HepG2 (cell line): ENCODE results near the gene SERTAD1. TPM values are rescaled to one million over a fixed set of nuclear protein-coding genes. Genes with fewer than 3 reads are reported as not detected.
A peak's percentile ranks its signal among the peaks of the same experiment; 100 is the strongest.

Experiments
- ATF3 ChIP-seq: sonication (generic); formaldehyde crosslinking; IDR thresholded peaks from 2 replicates; pipeline ENCODE4 v1.4.0; 2020; ENCODE audit warnings: missing genetic modification reagents
- BCL3 ChIP-seq: sonication (generic); formaldehyde crosslinking; IDR thresholded peaks from 2 replicates; pipeline ENCODE4 v1.5.1; 2020; ENCODE audit warnings: mild to moderate bottlenecking, missing genetic modification reagents, moderate library complexity
- BRCA1 ChIP-seq: sonication (generic); formaldehyde crosslinking; IDR thresholded peaks from 2 replicates; pipeline ENCODE4 v1.4.0; 2020; ENCODE audit warnings: missing genetic modification reagents
- GMEB2 ChIP-seq: IDR thresholded peaks from 2 replicates; pipeline ENCODE4 v1.6.1; 2016; ENCODE audit warnings: missing biosample characterization, missing genetic modification reagents, low read depth
- HDAC1 ChIP-seq: sonication (generic); formaldehyde crosslinking; IDR thresholded peaks from 2 replicates; pipeline ENCODE4 v1.5.1; 2020; ENCODE audit warnings: mild to moderate bottlenecking, missing genetic modification reagents
- HNRNPLL ChIP-seq: fragments of 200-400 bp; formaldehyde crosslinking; IDR thresholded peaks from 2 replicates; pipeline ENCODE4 v1.6.1; 2017; ENCODE audit warnings: mild to moderate bottlenecking, low read depth, low read length; ENCODE audit not compliant: poor library complexity, severe bottlenecking
- SNAPC5 ChIP-seq: sonication (generic); formaldehyde crosslinking; IDR thresholded peaks from 2 replicates; pipeline ENCODE4 v1.8.1; 2023; ENCODE audit warnings: mild to moderate bottlenecking, missing genetic modification reagents, borderline replicate concordance
- SRF ChIP-seq: IDR thresholded peaks from 2 replicates; pipeline ENCODE4 v1.6.1; 2011; ENCODE audit warnings: mild to moderate bottlenecking, low read depth, low read length, moderate library complexity
- TRAFD1 ChIP-seq: sonication (generic); formaldehyde crosslinking; IDR thresholded peaks from 2 replicates; pipeline ENCODE4 v1.5.1; 2020; ENCODE audit warnings: missing genetic modification reagents, mild to moderate bottlenecking, borderline replicate concordance
- ZFYVE20 ChIP-seq: sonication (generic); formaldehyde crosslinking; IDR thresholded peaks from 2 replicates; pipeline ENCODE4 v1.8.0; 2023; ENCODE audit warnings: low read depth, mild to moderate bottlenecking, moderate library complexity, missing genetic modification reagents, borderline replicate concordance
- ZNF235 ChIP-seq: sonication (generic); formaldehyde crosslinking; IDR thresholded peaks from 2 replicates; pipeline ENCODE4 v1.8.1; 2023; ENCODE audit warnings: mild to moderate bottlenecking, missing genetic modification reagents, borderline replicate concordance
- ZNF318 ChIP-seq: sonication (generic); formaldehyde crosslinking; IDR thresholded peaks from 2 replicates; pipeline ENCODE4 v1.4.0; 2020; ENCODE audit warnings: mild to moderate bottlenecking, missing genetic modification reagents
- ZNF614 ChIP-seq: IDR thresholded peaks from 2 replicates; pipeline ENCODE4 v1.6.1; 2018; ENCODE audit warnings: missing biosample characterization, missing genetic modification reagents, inconsistent platforms, borderline replicate concordance
- polyA plus RNA-seq, 8 experiments: library from polyadenylated mRNA; depleted of rRNA in 3 of 8; stranded (reverse) in 7 of 8; unstranded in 1 of 8; fragments of >200 nt; fragmentation: Illumina TruSeq in 4 of 8; extraction: Trizol in 4 of 8; gene quantifications; 2 replicates each; pipeline versions ENCODE4 v1.2.1 to v1.2.3, GENCODE V29; 2011 to 2016; ENCODE audit warnings: low read depth in 4 of 8, missing spikeins in 1 of 8, mixed read lengths in 1 of 8; ENCODE audit not compliant: insufficient read depth in 1 of 8
- total RNA-seq, 5 experiments: library from RNA; depleted of rRNA; stranded (reverse); fragments of >200 nt; fragmentation: Illumina TruSeq; extraction: Trizol; gene quantifications; 2 replicates each; pipeline ENCODE4 v1.2.3, GENCODE V29; 2016; ENCODE audit warnings: low read depth in 1 of 5

The SERTAD1 gene
- total and polyA plus RNA-seq, 2 of the 13 experiments (the other 11 are each of a cell fraction or from before 2014, with no cell fraction given) = 4.3 to 4.5 TPM

- TF ChIP-seq BCL3 (CRISPR knock-in tag) (peak; percentile 83), ATF3 (CRISPR knock-in tag) (peak; percentile 45; the same call in 1 of the 2 replicates), ZNF614 (CRISPR knock-in tag) (peak; percentile 15; the same call in 1 of the 2 replicates), BRCA1 (CRISPR knock-in tag) (no peak), SNAPC5 (CRISPR knock-in tag) (no peak), HNRNPLL (peak; percentile 76), SRF (peak; percentile 100), ZNF235 (CRISPR knock-in tag) (peak; percentile 96), HDAC1 (CRISPR knock-in tag) (peak; percentile 89), ZNF318 (CRISPR knock-in tag) (no peak), GMEB2 (CRISPR knock-in tag) (no peak), ZFYVE20 (CRISPR knock-in tag) (0 out of 2 replicates have a peak, but pooled peaks have one; percentile 65), TRAFD1 (CRISPR knock-in tag) (no peak; the same call in 1 of the 2 replicates)
Measured at GRCh38 chr19:40420766-40421765, 4.7 kb downstream of the SERTAD1 start (continued).
